OCI-LY3 (cell line): ENCODE results near the gene BTBD19.

Source experiments
- H2AFZ ChIP-seq: fragments of 200-600, 300-600 bp; shearing (Covaris generic); 2 replicates; pipeline ENCODE4 v1.6.0; 2014; ENCODE audit warnings: antibody characterized with exemption, low read depth, low read length
- H3K27ac ChIP-seq: fragments of 200-600, 300-600 bp; sonication (generic); 2 replicates; pipeline ENCODE4 v1.5.1; 2014; ENCODE audit warnings: mild to moderate bottlenecking, low read length, moderate library complexity, mixed read lengths
- H3K27me3 ChIP-seq: fragments of 200-600, 300-600 bp; sonication (generic); 2 replicates; pipeline ENCODE4 v1.6.1; 2014; ENCODE audit warnings: low read depth, low read length, mixed read lengths
- H3K36me3 ChIP-seq: fragments of 200-600, 300-600 bp; sonication (generic); replicated peaks from 2 replicates; pipeline ENCODE3; 2014; ENCODE audit warnings: low read depth, low read length, mixed read lengths
- H3K4me1 ChIP-seq: fragments of 300-600, 200-600 bp; sonication (generic); 2 replicates; pipeline ENCODE4 v1.6.1; 2014; ENCODE audit warnings: low read length, mixed read lengths
- H3K4me2 ChIP-seq: fragments of 200-600, 300-600 bp; sonication (generic); 2 replicates; pipeline ENCODE4 v1.6.1; 2014; ENCODE audit warnings: low read length, mixed read lengths
- H3K4me3 ChIP-seq: fragments of 300-600, 200-600 bp; sonication (generic); 2 replicates; pipeline ENCODE4 v1.5.1; 2014; ENCODE audit warnings: antibody characterized with exemption, mild to moderate bottlenecking, low read length, moderate library complexity
- H3K79me2 ChIP-seq: fragments of 300-600, 200-600 bp; shearing (Covaris generic); 2 replicates; pipeline ENCODE4 v1.6.1; 2014; ENCODE audit warnings: mild to moderate bottlenecking, low read length, mixed read lengths
- H3K9ac ChIP-seq: fragments of 300-600, 200-600 bp; shearing (Covaris generic); 2 replicates; pipeline ENCODE4 v1.6.0; 2014; ENCODE audit warnings: mild to moderate bottlenecking, low read length, moderate library complexity
- H3K9me3 ChIP-seq: fragments of 200-600, 300-600 bp; shearing (Covaris generic); 2 replicates; pipeline ENCODE4 v1.6.1; 2014; ENCODE audit warnings: low read length, mixed read lengths; ENCODE audit not compliant: insufficient read depth
- H4K20me1 ChIP-seq: fragments of 200-600, 300-600 bp; sonication (generic); 2 replicates; pipeline ENCODE4 v1.6.1; 2016; ENCODE audit warnings: low read length, mixed read lengths; ENCODE audit not compliant: insufficient read depth
- CTCF ChIP-seq: fragments of 200-600, 300-600 bp; sonication (generic); IDR thresholded peaks from 2 replicates; pipeline ENCODE4 v1.5.1; 2014; ENCODE audit warnings: antibody characterized with exemption, low read length, low read depth
- EZH2phosphoT487 ChIP-seq: fragments of 200-600 bp; shearing (Covaris generic); IDR thresholded peaks from 2 replicates; pipeline ENCODE4 v1.6.1; 2018; ENCODE audit warnings: antibody characterized with exemption, mixed run types, low read depth

Gene BTBD19

GRCh38 chr1:44777969-44778635 is 30.2 kb upstream of the BTBD19 start:
- peaks cover 13% of the 10 kb centered on the region for H3K4me1 ChIP-seq
- no peaks in the 10 kb centered on the region for H3K9me3 ChIP-seq
- no peak for TF ChIP-seq CTCF
- no peak for TF ChIP-seq EZH2phosphoT487
- no peak overlapping the region for H3K9ac ChIP-seq
- no peak overlapping the region for H3K4me3 ChIP-seq
- no peak overlapping the region for H2AFZ ChIP-seq
- H3K4me2 ChIP-seq = no peak overlapping the region
- peaks cover 47% of the 10 kb centered on the region for H3K79me2 ChIP-seq
- H4K20me1 ChIP-seq = peaks cover 31% of the 10 kb centered on the region
- no peak overlapping the region for H3K27ac ChIP-seq
- no peaks in the 10 kb centered on the region for H3K27me3 ChIP-seq
- H3K36me3 ChIP-seq = peaks cover 46% of the 10 kb centered on the region

GRCh38 chr1:44778705-44779576 is 29.4 kb upstream of the BTBD19 start:
- Histone ChIP-seq H3K4me2 (no peak overlapping the region), H3K4me1 (peaks cover 20% of the 10 kb centered on the region), H3K36me3 (peaks cover 46% of the 10 kb centered on the region), H3K9ac (no peak overlapping the region), H3K9me3 (no peaks in the 10 kb centered on the region), H3K27me3 (no peaks in the 10 kb centered on the region), H3K27ac (no peak overlapping the region), H4K20me1 (peaks cover 31% of the 10 kb centered on the region), H3K4me3 (no peak overlapping the region), H2AFZ (no peak overlapping the region), H3K79me2 (peaks cover 47% of the 10 kb centered on the region)
- TF ChIP-seq CTCF (no peak), EZH2phosphoT487 (no peak)

- no peak overlapping the region for H3K4me3 ChIP-seq
- peaks cover 31% of the 10 kb centered on the region for H4K20me1 ChIP-seq
- H3K9ac ChIP-seq = no peak overlapping the region
- no peak for TF ChIP-seq CTCF
- no peak for TF ChIP-seq EZH2phosphoT487
- peaks cover 45% of the 10 kb centered on the region for H3K36me3 ChIP-seq
- no peak overlapping the region for H3K27ac ChIP-seq
- peaks cover 32% of the 10 kb centered on the region for H3K79me2 ChIP-seq
- H3K4me1 ChIP-seq = peaks cover 31% of the 10 kb centered on the region
- H3K27me3 ChIP-seq = no peaks in the 10 kb centered on the region
- H3K9me3 ChIP-seq = no peaks in the 10 kb centered on the region
- no peak overlapping the region for H3K4me2 ChIP-seq
- no peak overlapping the region for H2AFZ ChIP-seq
Observed at GRCh38 chr1:44780583-44781121, 27.7 kb upstream of the BTBD19 start.

GRCh38 chr1:44783697-44784093 is 24.6 kb upstream of the BTBD19 start:
- Histone ChIP-seq H3K79me2 (peaks cover 2% of the 10 kb centered on the region), H3K27me3 (no peaks in the 10 kb centered on the region), H3K4me1 (peaks cover 27% of the 10 kb centered on the region), H3K36me3 (peaks cover 16% of the 10 kb centered on the region), H3K9ac (peak overlapping the region; percentile 73), H3K27ac (peak overlapping the region; percentile 64), H4K20me1 (peaks cover 3% of the 10 kb centered on the region), H2AFZ (peak overlapping the region; percentile 46; the same call in 1 of the 2 replicates), H3K4me2 (peak overlapping the region; percentile 88), H3K4me3 (peak overlapping the region; percentile 84), H3K9me3 (no peaks in the 10 kb centered on the region)
- TF ChIP-seq CTCF (no peak), EZH2phosphoT487 (no peak)
